ENCODE data around the gene C11orf87. TPM values are rescaled to one million over a fixed set of nuclear protein-coding genes. Genes with fewer than 3 reads are reported as not detected.

C11orf87 gene
- total RNA-seq, 2 donors from 2014 or later = not detected

DNA sequence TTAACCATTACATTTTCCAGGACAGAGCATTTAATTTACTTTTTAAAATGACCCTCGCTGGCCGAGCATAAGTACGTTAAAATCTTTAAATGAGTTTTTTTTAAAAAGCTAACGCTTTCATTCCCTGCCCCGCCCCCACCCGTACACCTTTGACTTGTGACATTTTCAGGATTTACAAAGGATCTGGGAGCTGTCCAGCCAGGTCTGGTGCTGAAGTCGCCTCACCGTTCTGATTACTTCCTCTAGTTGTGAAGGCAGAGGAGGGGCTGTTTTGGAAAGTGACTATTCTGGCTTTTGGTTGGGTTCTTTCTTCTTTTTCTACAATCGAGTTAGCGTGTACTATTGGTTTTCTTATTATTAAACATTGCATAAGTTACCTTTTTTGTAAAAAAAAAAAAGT, 2.9 kb downstream of the C11orf87 start:
- Histone ChIP-seq H3K4me3 (no peak overlapping the region), H3K36me3 (no peaks in the 10 kb centered on the region), H3K27me3 (replicated peaks; ENCODE audit: insufficient read depth) (peaks cover 9% of the 10 kb centered on the region), H3K27ac (no peak overlapping the region), H3K9me3 (no peaks in the 10 kb centered on the region), H3K4me1 (replicated peaks) (no peaks in the 10 kb centered on the region)
- intact Hi-C loops (cut with DNase I) = no loop called here
- no peak for DNase-seq (ENCODE audit: low spot score)
- 13% methylated on average over 10 of the region's 10 CpGs for WGBS
- TF ChIP-seq, protein P1, sequence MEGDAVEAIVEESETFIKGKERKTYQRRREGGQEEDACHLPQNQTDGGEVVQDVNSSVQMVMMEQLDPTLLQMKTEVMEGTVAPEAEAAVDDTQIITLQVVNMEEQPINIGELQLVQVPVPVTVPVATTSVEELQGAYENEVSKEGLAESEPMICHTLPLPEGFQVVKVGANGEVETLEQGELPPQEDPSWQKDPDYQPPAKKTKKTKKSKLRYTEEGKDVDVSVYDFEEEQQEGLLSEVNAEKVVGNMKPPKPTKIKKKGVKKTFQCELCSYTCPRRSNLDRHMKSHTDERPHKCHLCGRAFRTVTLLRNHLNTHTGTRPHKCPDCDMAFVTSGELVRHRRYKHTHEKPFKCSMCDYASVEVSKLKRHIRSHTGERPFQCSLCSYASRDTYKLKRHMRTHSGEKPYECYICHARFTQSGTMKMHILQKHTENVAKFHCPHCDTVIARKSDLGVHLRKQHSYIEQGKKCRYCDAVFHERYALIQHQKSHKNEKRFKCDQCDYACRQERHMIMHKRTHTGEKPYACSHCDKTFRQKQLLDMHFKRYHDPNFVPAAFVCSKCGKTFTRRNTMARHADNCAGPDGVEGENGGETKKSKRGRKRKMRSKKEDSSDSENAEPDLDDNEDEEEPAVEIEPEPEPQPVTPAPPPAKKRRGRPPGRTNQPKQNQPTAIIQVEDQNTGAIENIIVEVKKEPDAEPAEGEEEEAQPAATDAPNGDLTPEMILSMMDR (IDR thresholded peaks at IDR 0.05) = no peak
- TF ChIP-seq POLR2A (IDR thresholded peaks at IDR 0.05) = no peak

DNA sequence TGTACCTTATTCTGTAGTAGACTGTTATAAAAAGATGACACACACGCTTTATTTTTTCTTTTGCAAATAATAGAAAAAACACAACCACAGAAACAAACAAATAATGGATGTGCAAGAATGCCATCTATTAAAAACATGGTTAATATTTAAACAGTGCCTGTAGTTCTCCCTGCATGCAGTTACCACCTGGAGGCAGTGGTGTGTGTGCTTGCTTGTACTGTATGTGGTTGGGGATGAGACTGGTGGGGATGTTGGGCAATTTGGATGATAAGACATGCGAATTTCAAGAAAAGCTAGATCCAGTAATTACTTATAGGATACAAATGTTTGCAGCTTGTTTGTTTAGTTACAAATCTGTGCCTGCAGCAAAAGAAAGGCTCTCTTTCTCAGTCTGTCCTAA, 3.6 kb downstream of the C11orf87 start:
- WGBS = 48% methylated on average over 2 of the region's 2 CpGs
- H3K9me3 ChIP-seq = no peaks in the 10 kb centered on the region
- no peak overlapping the region for H3K27ac ChIP-seq
- no peaks in the 10 kb centered on the region for H3K36me3 ChIP-seq
- TF ChIP-seq POLR2A (IDR thresholded peaks at IDR 0.05) (no peak), POLR2AphosphoS5 (IDR thresholded peaks at IDR 0.05) (no peak)
- TF ChIP-seq, protein P1 (IDR thresholded peaks at IDR 0.05) = no peak
- H3K4me3 ChIP-seq = no peak overlapping the region
- peaks cover 9% of the 10 kb centered on the region for H3K27me3 ChIP-seq (replicated peaks; ENCODE audit: insufficient read depth)
- H3K4me1 ChIP-seq (replicated peaks) = no peaks in the 10 kb centered on the region
- intact Hi-C loops (cut with DNase I) = no loop called here
- no peak for DNase-seq (ENCODE audit: low spot score)

- TF ChIP-seq, protein P1 (IDR thresholded peaks at IDR 0.05) = no peak
- TF ChIP-seq POLR2AphosphoS5 (IDR thresholded peaks at IDR 0.05) (no peak), POLR2A (IDR thresholded peaks at IDR 0.05) (no peak)
- 62% methylated on average over 4 of the region's 4 CpGs for WGBS
- intact Hi-C loops (cut with DNase I) = no loop called here
- no peak for DNase-seq (ENCODE audit: low spot score)
- no peaks in the 10 kb centered on the region for H3K4me1 ChIP-seq (replicated peaks)
- no peak overlapping the region for H3K27ac ChIP-seq
- peaks cover 9% of the 10 kb centered on the region for H3K27me3 ChIP-seq (replicated peaks; ENCODE audit: insufficient read depth)
- no peak overlapping the region for H3K4me3 ChIP-seq
- H3K9me3 ChIP-seq = no peaks in the 10 kb centered on the region
- H3K36me3 ChIP-seq = no peaks in the 10 kb centered on the region
Measured at GRCh38 chr11:109426442-109427240, 4.7 kb downstream of the C11orf87 start.

DNA sequence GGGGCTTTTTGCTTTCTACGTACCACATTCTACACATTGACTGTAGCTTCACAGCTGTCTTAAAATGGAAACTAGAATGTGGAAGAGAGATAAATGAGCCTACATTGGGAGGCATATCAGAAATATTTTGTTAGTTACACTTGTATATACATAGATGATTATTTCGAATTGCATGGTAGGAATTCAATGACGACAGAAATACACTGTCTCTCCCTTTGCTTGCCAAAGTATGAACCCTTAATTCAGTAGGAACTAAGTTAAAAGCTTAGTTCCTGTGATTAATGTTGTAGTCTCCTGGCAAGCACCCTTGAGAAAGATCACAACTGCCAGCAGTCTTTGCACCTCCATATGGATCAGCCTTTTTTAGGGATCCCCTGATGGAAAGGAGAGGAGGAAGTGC, 10.1 kb downstream of the C11orf87 start:
- Histone ChIP-seq H3K4me3 (no peak overlapping the region), H3K9me3 (no peaks in the 10 kb centered on the region), H3K27me3 (replicated peaks; ENCODE audit: insufficient read depth) (no peaks in the 10 kb centered on the region), H3K27ac (no peak overlapping the region), H3K36me3 (no peaks in the 10 kb centered on the region), H3K4me1 (replicated peaks) (no peaks in the 10 kb centered on the region)
- TF ChIP-seq POLR2AphosphoS5 (IDR thresholded peaks at IDR 0.05) (no peak), POLR2A (IDR thresholded peaks at IDR 0.05) (no peak)
- TF ChIP-seq, protein P1 (IDR thresholded peaks at IDR 0.05) = no peak
- DNase-seq (ENCODE audit: low spot score) = no peak
- intact Hi-C loops (cut with DNase I) = no loop called here
- 81% methylated on average over 3 of the region's 3 CpGs for WGBS

- DNase-seq (ENCODE audit: low spot score) = no peak
- Histone ChIP-seq H3K9me3 (no peaks in the 10 kb centered on the region), H3K36me3 (no peaks in the 10 kb centered on the region), H3K27me3 (replicated peaks; ENCODE audit: insufficient read depth) (no peaks in the 10 kb centered on the region), H3K4me1 (replicated peaks) (no peaks in the 10 kb centered on the region), H3K4me3 (no peak overlapping the region), H3K27ac (no peak overlapping the region)
- no peak for TF ChIP-seq POLR2A (IDR thresholded peaks at IDR 0.05)
- TF ChIP-seq POLR2AphosphoS5 (IDR thresholded peaks at IDR 0.05) = no peak
- TF ChIP-seq, protein P1 (IDR thresholded peaks at IDR 0.05) = no peak
- WGBS = 61% methylated on average over 3 of the region's 3 CpGs
- intact Hi-C loops (cut with DNase I) = no loop called here
Measured at GRCh38 chr11:109433753-109434256, 11.8 kb downstream of the C11orf87 start.
